ENCODE data around the gene GIT2. TPM values are rescaled to one million over a fixed set of nuclear protein-coding genes. Genes with fewer than 3 reads are reported as not detected.

Gene GIT2
- total and polyA plus RNA-seq, 2 of the 8 experiments (the other 6 are each of a cell fraction or from before 2014, with no cell fraction given): 9.6 to 20.7 TPM

DNA sequence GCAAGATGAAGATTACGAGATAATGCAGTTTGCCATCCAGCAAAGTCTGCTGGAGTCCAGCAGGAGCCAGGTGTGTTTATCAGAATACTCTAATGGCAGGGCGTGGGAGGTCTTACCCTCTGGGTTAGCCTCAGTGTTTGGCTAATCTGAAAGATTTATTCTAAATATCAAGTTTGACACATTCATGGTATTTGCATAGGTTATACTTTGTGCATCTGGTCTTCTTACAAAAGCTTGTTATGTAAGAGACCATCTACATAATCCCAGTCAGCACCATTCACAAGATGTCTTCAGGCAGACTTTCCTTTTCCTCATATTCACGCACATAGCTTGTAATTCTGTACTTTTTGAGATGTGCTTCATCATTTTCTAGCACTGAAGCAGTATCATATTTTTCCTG lies 37.7 kb upstream of the GIT2 start:
- Histone ChIP-seq H3K9ac (replicated peaks in 1 of 4; ENCODE audit: extremely low read depth in 1 of 4, low read depth in 3 of 4, low read length in 3 of 4) (no peak overlapping the region), H2BK120ac (replicated peaks; ENCODE audit: low read depth, low read length) (no peak overlapping the region), H3K79me1 (ENCODE audit: low read depth, low read length) (no peaks in the 10 kb centered on the region), H2BK12ac (ENCODE audit: low read depth, low read length) (no peak overlapping the region), H3K14ac (ENCODE audit: insufficient read length) (no peak overlapping the region), H2AFZ (ENCODE audit: low read length) (no peak overlapping the region), H3K4ac (replicated peaks; ENCODE audit: insufficient read length, low read depth, low read length) (no peak overlapping the region), H2BK5ac (ENCODE audit: low read depth, low read length) (no peak overlapping the region), H2BK20ac (ENCODE audit: low read length) (no peak overlapping the region), H4K5ac (ENCODE audit: insufficient read length, low read depth, low read length) (no peak overlapping the region), H3K23me2 (ENCODE audit: low read depth, low read length) (no peaks in the 10 kb centered on the region), H4K8ac (ENCODE audit: extremely low read depth, insufficient read depth, low read length) (no peak overlapping the region), H3K9me3 (ENCODE audit: insufficient read depth in 2 of 2, low read depth in 1 of 2, low read length in 1 of 2) (no peaks in the 10 kb centered on the region), H3K23ac (ENCODE audit: insufficient read length) (no peak overlapping the region), H3K18ac (ENCODE audit: extremely low read depth, low read length) (no peak overlapping the region), H3K4me2 (ENCODE audit: insufficient read depth in 1 of 2, low read depth in 2 of 2, low read length in 2 of 2) (no peak overlapping the region), H2AK5ac (ENCODE audit: low read depth, low read length) (no peak overlapping the region), H3K56ac (replicated peaks; ENCODE audit: insufficient read length, low read depth, low read length) (no peak overlapping the region), H3K4me1 (replicated peaks in 1 of 4; ENCODE audit: control insufficient read depth in 3 of 4, insufficient read depth in 4 of 4, low read length in 3 of 4) (no peaks in the 10 kb centered on the region), H2BK15ac (ENCODE audit: low read length) (no peak overlapping the region), H3K4me3 (ENCODE audit: extremely low read depth in 1 of 4, insufficient read depth in 2 of 4, low read depth in 3 of 4, low read length in 4 of 4) (no peak overlapping the region), H4K20me1 (replicated peaks in 1 of 2; ENCODE audit: control insufficient read depth in 1 of 2, insufficient read depth in 2 of 2, low read length in 2 of 2) (peaks cover 0 to 4% of the 10 kb centered on the region in 2 experiments), H3K27ac (ENCODE audit: low read depth, low read length) (no peak overlapping the region), H3K36me3 (ENCODE audit: control insufficient read depth in 2 of 4, insufficient read depth in 4 of 4, low read length in 3 of 4) (peaks cover 0 to 5% (median 3%) of the 10 kb centered on the region in 4 experiments; a peak in 4 of 8 replicates), H3K79me2 (ENCODE audit: control insufficient read depth in 1 of 2, insufficient read depth in 2 of 2, low read length in 2 of 2) (no peaks in the 10 kb centered on the region), H4K91ac (replicated peaks; ENCODE audit: insufficient read length, low read length) (no peak overlapping the region), H3K27me3 (replicated peaks in 1 of 4; ENCODE audit: control insufficient read depth in 3 of 4, extremely low read depth in 1 of 4, insufficient read depth in 3 of 4, low read length in 3 of 4) (no peaks in the 10 kb centered on the region)
- 86% methylated on average over 3 of the region's 3 CpGs; no CpG with 5 or more reads in 1 of the 2 experiments for WGBS, 2 experiments (ENCODE audit: extremely low coverage in 1 of 2, insufficient coverage in 1 of 2, insufficient read length in 1 of 2, insufficient replicate concordance in 2 of 2, low coverage in 1 of 2, low lambda C conversion rate in 2 of 2, missing lambda C conversion rate in 1 of 2)
- POLR2A ChIA-PET (ENCODE audit: partially characterized antibody): no interaction called here
- DNase-seq (ENCODE audit: low read depth in 1 of 2, low spot score in 2 of 2) (no peak), FAIRE-seq (no peak)
- CTCF ChIA-PET (ENCODE audit: partially characterized antibody): interaction anchor here (0.6 kb wide), 1 partner anchor 8 kb away, joined by 4 read pairs; no protein-coding TSS in a partner anchor
- TF ChIP-seq POU5F1 (IDR thresholded peaks at IDR 0.05; ENCODE audit: low read depth, low read length) (no peak), RNF2 (IDR thresholded peaks at IDR 0.05; ENCODE audit: borderline replicate concordance, low read depth, low read length, missing control alignments, poor library complexity, severe bottlenecking) (no peak), RAD21 (IDR thresholded peaks at IDR 0.05 in 1 of 2, conservative IDR thresholded peaks at IDR 0.05 in 1 of 2; ENCODE audit: low read depth in 2 of 2, low read length in 2 of 2) (no peak), ZNF274 (IDR thresholded peaks at IDR 0.05; ENCODE audit: borderline replicate concordance, extremely low read depth, low read length) (no peak), BCL11A (IDR thresholded peaks at IDR 0.05; ENCODE audit: low read depth in 2 of 2, low read length in 2 of 2) (no peak), TBP (IDR thresholded peaks at IDR 0.05; ENCODE audit: low read depth, low read length) (no peak), CREB1 (IDR thresholded peaks at IDR 0.05) (no peak), GABPA (IDR thresholded peaks at IDR 0.05; ENCODE audit: borderline replicate concordance, insufficient read depth, low read length) (no peak), RFX5 (IDR thresholded peaks at IDR 0.05; ENCODE audit: borderline replicate concordance, low read depth, low read length) (no peak), YY1 (IDR thresholded peaks at IDR 0.05; ENCODE audit: low read depth, low read length) (no peak)
- TF ChIP-seq, protein P1, sequence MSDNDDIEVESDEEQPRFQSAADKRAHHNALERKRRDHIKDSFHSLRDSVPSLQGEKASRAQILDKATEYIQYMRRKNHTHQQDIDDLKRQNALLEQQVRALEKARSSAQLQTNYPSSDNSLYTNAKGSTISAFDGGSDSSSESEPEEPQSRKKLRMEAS (IDR thresholded peaks at IDR 0.05): no peak
- TF ChIP-seq, protein P2, sequence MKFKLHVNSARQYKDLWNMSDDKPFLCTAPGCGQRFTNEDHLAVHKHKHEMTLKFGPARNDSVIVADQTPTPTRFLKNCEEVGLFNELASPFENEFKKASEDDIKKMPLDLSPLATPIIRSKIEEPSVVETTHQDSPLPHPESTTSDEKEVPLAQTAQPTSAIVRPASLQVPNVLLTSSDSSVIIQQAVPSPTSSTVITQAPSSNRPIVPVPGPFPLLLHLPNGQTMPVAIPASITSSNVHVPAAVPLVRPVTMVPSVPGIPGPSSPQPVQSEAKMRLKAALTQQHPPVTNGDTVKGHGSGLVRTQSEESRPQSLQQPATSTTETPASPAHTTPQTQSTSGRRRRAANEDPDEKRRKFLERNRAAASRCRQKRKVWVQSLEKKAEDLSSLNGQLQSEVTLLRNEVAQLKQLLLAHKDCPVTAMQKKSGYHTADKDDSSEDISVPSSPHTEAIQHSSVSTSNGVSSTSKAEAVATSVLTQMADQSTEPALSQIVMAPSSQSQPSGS (IDR thresholded peaks at IDR 0.05; ENCODE audit: low read length): no peak
